Chondrocyte (in vitro differentiated cells): ENCODE measurements around the gene MTA1. TPM values are rescaled to one million over a fixed set of nuclear protein-coding genes. Genes with fewer than 3 reads are reported as not detected.

Experiments
- DNase-seq: peaks from one replicate; pipeline ENCODE4 v3.0.0; 2021; ENCODE audit warnings: mixed read lengths, low spot score
- H3K27ac Mint-ChIP-seq: one replicate; pipeline ENCODE4 v1.8.0; 2021; ENCODE audit warnings: mild to moderate bottlenecking, moderate library complexity, mixed read lengths; ENCODE audit not compliant: unreplicated experiment
- H3K27me3 Mint-ChIP-seq: 2 replicates; pipeline ENCODE4 v1.8.0; 2021; ENCODE audit warnings: low read depth, mixed read lengths
- H3K36me3 Mint-ChIP-seq: 2 replicates; pipeline ENCODE4 v1.8.0; 2021; ENCODE audit warnings: low read depth, mixed read lengths
- H3K4me1 Mint-ChIP-seq: 2 replicates; pipeline ENCODE4 v1.8.0; 2021; ENCODE audit warnings: low read depth, mild to moderate bottlenecking, mixed read lengths
- H3K4me3 Mint-ChIP-seq: one replicate; pipeline ENCODE4 v1.8.0; 2021; ENCODE audit warnings: mild to moderate bottlenecking, moderate library complexity, mixed read lengths; ENCODE audit not compliant: unreplicated experiment
- H3K9me3 Mint-ChIP-seq: 2 replicates; pipeline ENCODE4 v1.8.0; 2021; ENCODE audit warnings: low read depth, mixed read lengths
- total RNA-seq: library from RNA; stranded (reverse); gene quantifications from 3 replicates; pipeline ENCODE4 v1.2.1, GENCODE V29; 2021
- TF ChIP-seq, protein P1 (sequence below): fragments of 200-600 bp; sonication (generic); IDR thresholded peaks from 2 replicates; pipeline ENCODE4 v1.5.0; 2021; ENCODE audit warnings: antibody characterized with exemption, mild to moderate bottlenecking, moderate library complexity

The MTA1 gene
- total RNA-seq, 1 donor from 2014 or later: 83.6 TPM

DNA sequence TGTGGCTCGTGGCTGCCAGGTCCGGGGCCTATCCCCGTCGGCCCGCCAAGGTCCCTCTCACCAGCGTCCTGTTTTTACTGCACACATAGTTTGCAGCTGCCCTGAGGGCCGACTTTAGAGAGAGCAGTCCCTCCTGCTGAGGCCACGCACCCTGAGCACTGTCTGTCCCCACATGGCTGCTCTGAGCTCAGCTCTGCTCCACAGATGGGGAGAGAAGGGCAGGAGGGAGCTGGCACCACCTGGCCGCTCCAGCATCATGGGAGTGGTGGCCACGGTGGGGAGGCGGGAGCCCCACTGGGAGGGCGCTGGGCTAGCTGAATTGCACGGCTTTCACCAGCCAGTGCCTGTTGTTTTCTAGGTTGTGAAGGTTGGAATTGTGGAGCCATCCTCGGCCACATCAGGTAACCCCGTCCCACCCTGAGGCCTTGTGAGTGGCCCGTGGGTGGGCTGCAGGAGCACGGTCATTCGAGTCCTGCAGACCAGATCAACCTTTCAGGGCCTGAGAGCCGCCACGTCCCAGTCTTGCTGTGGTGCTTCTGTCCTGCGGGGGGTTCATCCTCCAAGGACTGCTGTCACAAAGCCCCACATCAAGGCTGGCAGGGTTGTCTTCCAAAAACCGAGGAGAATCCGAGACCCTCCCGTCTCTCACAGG is 28.7 kb upstream of the MTA1 start:
- Mint-ChIP-seq H3K4me3 (no peak overlapping the region), H3K27ac (no peak overlapping the region), H3K9me3 (no peaks in the 10 kb centered on the region), H3K27me3 (no peaks in the 10 kb centered on the region), H3K36me3 (peaks cover 4% of the 10 kb centered on the region), H3K4me1 (no peaks in the 10 kb centered on the region)
- DNase-seq: peak; percentile 83
- TF ChIP-seq, protein P1, sequence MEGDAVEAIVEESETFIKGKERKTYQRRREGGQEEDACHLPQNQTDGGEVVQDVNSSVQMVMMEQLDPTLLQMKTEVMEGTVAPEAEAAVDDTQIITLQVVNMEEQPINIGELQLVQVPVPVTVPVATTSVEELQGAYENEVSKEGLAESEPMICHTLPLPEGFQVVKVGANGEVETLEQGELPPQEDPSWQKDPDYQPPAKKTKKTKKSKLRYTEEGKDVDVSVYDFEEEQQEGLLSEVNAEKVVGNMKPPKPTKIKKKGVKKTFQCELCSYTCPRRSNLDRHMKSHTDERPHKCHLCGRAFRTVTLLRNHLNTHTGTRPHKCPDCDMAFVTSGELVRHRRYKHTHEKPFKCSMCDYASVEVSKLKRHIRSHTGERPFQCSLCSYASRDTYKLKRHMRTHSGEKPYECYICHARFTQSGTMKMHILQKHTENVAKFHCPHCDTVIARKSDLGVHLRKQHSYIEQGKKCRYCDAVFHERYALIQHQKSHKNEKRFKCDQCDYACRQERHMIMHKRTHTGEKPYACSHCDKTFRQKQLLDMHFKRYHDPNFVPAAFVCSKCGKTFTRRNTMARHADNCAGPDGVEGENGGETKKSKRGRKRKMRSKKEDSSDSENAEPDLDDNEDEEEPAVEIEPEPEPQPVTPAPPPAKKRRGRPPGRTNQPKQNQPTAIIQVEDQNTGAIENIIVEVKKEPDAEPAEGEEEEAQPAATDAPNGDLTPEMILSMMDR: no peak

DNA sequence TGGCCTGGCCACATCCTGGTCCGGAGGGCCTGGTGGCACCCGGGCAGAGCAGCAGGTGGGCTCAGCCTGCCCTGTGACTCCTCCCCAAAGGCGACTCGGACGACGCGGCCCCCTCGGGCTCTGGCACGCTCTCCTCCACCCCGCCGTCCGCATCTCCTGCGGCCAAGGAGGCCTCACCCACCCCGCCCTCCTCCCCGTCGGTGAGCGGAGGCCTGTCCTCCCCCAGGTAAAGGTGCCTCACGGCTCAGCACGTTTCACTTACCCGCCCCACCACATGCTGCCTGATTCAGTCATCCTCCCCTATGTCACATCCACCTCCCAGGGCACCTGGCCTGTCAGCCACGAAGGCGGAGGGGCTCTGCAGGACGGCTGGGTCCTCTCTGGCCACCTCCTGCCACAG is 28.1 kb upstream of the MTA1 start:
- Mint-ChIP-seq H3K4me1 (no peaks in the 10 kb centered on the region), H3K4me3 (no peak overlapping the region), H3K9me3 (no peaks in the 10 kb centered on the region), H3K27ac (no peak overlapping the region), H3K36me3 (peaks cover 4% of the 10 kb centered on the region), H3K27me3 (no peaks in the 10 kb centered on the region)
- TF ChIP-seq, protein P1: no peak
- DNase-seq: peak; percentile 81

DNA sequence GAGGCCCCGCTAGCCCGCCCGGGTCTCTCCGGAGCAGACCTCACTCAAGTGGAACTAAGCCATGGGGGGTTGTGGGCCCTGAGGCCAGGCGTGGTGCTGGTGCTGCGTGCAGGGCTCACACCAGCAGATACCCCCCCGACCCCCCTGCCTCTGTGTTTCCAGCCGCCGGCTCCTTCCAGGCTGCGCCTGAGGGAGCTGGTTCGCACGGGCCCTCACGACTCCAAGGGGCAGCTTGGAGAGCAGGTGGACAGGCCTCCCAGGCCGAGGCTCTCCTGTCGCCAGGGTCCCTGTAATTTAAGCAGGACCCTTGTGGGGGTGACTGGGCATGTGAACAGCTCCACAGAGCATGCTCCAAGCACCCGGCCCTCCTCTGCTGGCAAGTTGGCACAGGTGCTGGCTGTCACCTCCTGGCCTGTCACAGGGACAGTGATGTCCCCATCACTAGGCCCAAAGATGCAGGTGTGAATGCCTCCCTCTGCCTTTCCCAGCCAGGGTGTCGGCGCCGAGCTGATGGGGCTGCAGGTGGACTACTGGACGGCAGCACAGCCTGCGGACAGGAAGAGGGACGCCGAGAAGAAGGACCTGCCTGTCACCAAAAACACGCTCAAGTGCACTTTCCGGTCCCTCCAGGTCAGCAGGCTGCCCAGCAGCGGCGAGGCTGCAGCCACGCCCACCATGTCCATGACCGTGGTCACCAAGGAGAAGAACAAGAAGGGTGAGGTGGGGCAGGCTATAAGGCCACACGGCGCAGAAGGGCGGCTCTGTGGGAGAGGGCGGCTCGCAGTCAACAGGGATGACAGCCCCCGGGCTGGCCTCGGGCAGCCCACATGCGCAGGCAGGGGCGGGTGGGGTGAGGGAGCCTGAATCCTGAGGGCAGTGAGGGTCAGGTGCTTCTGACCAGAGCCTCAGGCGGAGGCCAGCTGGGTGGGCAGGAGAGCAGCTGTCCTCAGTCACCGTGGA is 27.2 kb upstream of the MTA1 start:
- peaks cover 4% of the 10 kb centered on the region for H3K36me3 Mint-ChIP-seq
- no peaks in the 10 kb centered on the region for H3K4me1 Mint-ChIP-seq
- TF ChIP-seq, protein P1: no peak
- H3K27ac Mint-ChIP-seq: no peak overlapping the region
- H3K4me3 Mint-ChIP-seq: no peak overlapping the region
- no peaks in the 10 kb centered on the region for H3K9me3 Mint-ChIP-seq
- H3K27me3 Mint-ChIP-seq: no peaks in the 10 kb centered on the region
- peak; percentile 84 for DNase-seq

DNA sequence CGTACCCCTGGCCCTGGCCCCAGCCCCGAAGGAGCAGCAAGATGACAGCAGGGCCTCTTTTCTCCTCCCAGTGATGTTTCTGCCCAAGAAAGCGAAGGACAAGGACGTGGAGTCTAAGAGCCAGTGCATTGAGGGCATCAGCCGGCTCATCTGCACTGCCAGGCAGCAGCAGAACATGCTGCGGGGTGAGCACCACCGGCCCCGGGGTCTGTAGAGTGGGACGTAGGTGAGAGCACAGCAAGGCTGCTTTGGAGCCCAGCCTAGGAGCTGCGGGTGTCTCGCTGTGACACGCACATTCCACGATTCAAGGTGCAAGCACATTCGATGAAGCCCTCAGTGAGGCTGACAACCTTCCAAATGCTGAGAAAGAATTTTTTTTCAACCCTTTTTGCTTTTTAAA is 26.5 kb upstream of the MTA1 start:
- Mint-ChIP-seq H3K4me3 (no peak overlapping the region), H3K27ac (no peak overlapping the region), H3K36me3 (peaks cover 4% of the 10 kb centered on the region), H3K4me1 (peaks cover 5% of the 10 kb centered on the region), H3K27me3 (no peaks in the 10 kb centered on the region), H3K9me3 (no peaks in the 10 kb centered on the region)
- TF ChIP-seq, protein P1: no peak
- peak; percentile 85 for DNase-seq

DNA sequence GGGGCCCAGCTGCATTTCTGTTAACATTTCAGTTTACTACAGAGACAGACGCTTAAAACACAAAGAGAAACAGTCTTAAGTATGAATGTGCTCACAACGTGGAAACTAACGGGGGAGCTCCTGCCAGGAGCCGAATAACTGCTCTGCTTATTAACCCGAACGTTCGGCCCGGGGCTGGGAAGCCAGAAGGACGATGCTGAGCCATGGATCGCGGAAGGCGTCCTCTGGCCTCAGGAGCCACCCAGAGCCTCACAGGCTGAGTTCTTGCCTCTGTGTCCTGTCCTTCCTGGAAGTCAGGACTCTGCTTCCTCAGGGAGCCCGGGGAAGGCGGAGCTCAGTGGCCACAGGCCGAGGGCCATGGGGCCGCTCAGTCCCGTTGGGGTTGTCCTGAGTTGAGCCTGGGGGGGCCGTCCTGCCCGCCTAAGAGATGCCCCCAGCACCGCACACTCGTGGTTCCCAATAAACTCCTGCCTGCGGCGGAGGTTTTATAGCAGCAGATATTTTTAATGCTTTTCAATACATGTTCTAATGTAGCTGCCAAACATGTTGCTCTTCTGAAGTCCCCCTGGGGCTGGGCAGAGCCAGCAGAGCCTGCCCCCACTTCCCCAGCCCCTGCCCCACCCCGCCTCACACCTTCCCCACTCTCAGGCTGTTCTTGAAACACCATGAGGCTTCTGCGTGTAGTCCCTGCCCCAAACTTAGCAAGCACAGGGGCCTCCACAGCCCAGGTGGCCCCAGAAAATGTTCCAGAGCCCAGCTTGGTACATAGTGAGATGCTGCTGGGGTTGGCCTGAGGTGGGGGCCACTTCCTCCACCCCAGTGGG is 24.7 kb upstream of the MTA1 start:
- H3K9me3 Mint-ChIP-seq: no peaks in the 10 kb centered on the region
- TF ChIP-seq, protein P1: no peak
- peak; percentile 91 for DNase-seq
- H3K36me3 Mint-ChIP-seq: peaks cover 4% of the 10 kb centered on the region
- H3K27me3 Mint-ChIP-seq: no peaks in the 10 kb centered on the region
- H3K4me1 Mint-ChIP-seq: peaks cover 9% of the 10 kb centered on the region
- no peak overlapping the region for H3K4me3 Mint-ChIP-seq
- no peak overlapping the region for H3K27ac Mint-ChIP-seq
